ENCODE measurements around the gene PLG. TPM values are rescaled to one million over a fixed set of nuclear protein-coding genes. Genes with fewer than 3 reads are reported as not detected.

PLG gene
- total and polyA plus RNA-seq, 2 experiments from 2014 or later: 0.71 TPM; not detected in 1

DNA sequence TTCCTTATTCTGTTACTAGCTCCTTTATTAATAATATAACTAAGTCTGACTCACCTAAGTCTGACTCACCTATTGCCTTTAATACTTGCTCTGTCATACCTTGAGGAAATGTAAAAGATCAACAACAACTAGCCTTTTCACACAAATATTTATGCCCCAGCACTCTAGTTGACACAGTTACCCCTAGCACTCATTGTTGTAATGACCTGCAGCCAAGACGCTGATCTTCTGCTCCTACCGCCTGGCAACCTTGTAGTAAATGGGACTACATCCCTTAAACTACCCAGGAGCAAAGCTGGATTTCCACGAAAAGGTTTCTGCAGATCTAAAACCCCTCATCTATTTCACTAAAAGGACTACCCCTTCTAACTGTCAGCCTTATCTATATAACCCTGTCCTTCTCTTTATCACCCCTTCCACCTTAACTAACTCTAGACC, 90.0 kb downstream of the PLG start:
- Histone ChIP-seq H3K27me3 (no peaks in the 10 kb centered on the region), H3K4me1 (ENCODE audit: low read depth) (no peaks in the 10 kb centered on the region), H3K36me3 (no peaks in the 10 kb centered on the region), H3K9me3 (ENCODE audit: low read depth) (no peaks in the 10 kb centered on the region), H3K27ac (no peak overlapping the region), H3K4me3 (no peak overlapping the region)
- DNase-seq (ENCODE audit: low read depth in 1 of 2, low spot score in 1 of 2): no peak
- TF ChIP-seq, protein P1, sequence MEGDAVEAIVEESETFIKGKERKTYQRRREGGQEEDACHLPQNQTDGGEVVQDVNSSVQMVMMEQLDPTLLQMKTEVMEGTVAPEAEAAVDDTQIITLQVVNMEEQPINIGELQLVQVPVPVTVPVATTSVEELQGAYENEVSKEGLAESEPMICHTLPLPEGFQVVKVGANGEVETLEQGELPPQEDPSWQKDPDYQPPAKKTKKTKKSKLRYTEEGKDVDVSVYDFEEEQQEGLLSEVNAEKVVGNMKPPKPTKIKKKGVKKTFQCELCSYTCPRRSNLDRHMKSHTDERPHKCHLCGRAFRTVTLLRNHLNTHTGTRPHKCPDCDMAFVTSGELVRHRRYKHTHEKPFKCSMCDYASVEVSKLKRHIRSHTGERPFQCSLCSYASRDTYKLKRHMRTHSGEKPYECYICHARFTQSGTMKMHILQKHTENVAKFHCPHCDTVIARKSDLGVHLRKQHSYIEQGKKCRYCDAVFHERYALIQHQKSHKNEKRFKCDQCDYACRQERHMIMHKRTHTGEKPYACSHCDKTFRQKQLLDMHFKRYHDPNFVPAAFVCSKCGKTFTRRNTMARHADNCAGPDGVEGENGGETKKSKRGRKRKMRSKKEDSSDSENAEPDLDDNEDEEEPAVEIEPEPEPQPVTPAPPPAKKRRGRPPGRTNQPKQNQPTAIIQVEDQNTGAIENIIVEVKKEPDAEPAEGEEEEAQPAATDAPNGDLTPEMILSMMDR (IDR thresholded peaks at IDR 0.05; ENCODE audit: low read depth, low read length): no peak

DNA sequence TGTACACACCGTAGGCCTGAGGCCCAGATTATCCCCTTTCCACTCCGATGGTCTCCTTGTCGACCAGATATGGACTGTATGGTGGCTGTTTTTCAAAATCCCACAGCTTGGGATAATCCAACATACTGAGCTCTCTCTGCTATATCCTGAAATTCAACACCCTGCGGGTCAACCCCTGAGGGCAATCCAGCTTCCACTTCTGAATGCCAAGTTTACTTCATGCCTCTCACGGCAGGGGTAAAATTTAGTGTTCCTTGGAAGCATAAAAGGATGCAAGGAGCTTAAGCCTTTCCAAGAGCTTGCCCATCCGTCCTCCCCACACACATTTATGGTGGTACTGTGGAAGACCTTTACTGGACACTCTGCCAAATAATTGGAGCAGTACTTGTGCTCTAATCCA, 90.7 kb downstream of the PLG start:
- TF ChIP-seq, protein P1 (IDR thresholded peaks at IDR 0.05; ENCODE audit: low read depth, low read length): no peak
- no peak overlapping the region for H3K27ac ChIP-seq
- no peaks in the 10 kb centered on the region for H3K9me3 ChIP-seq (ENCODE audit: low read depth)
- DNase-seq (ENCODE audit: low read depth in 1 of 2, low spot score in 1 of 2): no peak
- no peaks in the 10 kb centered on the region for H3K27me3 ChIP-seq
- H3K4me1 ChIP-seq (ENCODE audit: low read depth): no peaks in the 10 kb centered on the region
- H3K4me3 ChIP-seq: no peak overlapping the region
- H3K36me3 ChIP-seq: no peaks in the 10 kb centered on the region

DNA sequence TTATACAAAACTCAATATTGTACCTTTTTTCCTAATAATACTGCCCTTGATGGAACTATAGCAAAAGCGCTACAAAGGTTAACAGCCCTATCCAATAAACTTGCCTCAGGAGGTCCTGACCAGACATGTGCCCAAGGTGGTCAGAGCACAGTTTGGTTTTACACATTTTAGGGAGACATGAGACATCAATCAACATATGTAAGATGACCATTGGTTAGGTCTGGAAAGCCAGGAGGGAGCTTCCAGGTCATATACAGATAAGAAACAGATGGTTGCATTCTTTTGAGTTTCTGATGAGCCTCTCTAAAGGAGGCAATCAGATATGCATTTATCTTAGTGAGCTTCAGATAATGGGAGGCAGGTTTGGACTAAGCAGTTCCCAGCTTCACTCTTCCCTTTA, 91.6 kb downstream of the PLG start:
- TF ChIP-seq, protein P1 (IDR thresholded peaks at IDR 0.05; ENCODE audit: low read depth, low read length): no peak
- DNase-seq (ENCODE audit: low read depth in 1 of 2, low spot score in 1 of 2): no peak
- no peaks in the 10 kb centered on the region for H3K36me3 ChIP-seq
- H3K4me3 ChIP-seq: no peak overlapping the region
- H3K27ac ChIP-seq: no peak overlapping the region
- no peaks in the 10 kb centered on the region for H3K27me3 ChIP-seq
- H3K9me3 ChIP-seq (ENCODE audit: low read depth): no peaks in the 10 kb centered on the region
- no peaks in the 10 kb centered on the region for H3K4me1 ChIP-seq (ENCODE audit: low read depth)

DNA sequence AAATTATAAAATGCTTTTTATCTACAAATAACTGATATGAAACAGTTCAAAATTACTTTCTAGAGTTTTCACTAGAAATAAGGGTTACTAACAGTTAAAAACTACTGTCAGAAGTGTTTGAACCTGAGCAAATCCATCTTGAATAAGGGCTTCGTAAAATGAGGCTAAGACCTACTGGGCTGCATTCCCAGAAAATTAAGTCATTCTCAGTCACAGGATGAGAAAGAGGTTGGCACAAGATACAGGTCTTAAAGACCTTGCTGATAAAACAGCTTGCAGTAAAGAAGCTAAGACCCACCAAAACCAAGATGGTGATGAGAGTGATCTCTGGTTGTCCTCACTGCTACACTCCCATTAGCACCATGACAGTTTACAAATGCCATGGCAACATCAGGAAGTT, 93.7 kb downstream of the PLG start:
- no peaks in the 10 kb centered on the region for H3K9me3 ChIP-seq (ENCODE audit: low read depth)
- H3K36me3 ChIP-seq: no peaks in the 10 kb centered on the region
- DNase-seq (ENCODE audit: low read depth in 1 of 2, low spot score in 1 of 2): no peak
- H3K27ac ChIP-seq: no peak overlapping the region
- H3K4me3 ChIP-seq: no peak overlapping the region
- no peaks in the 10 kb centered on the region for H3K27me3 ChIP-seq
- TF ChIP-seq, protein P1 (IDR thresholded peaks at IDR 0.05; ENCODE audit: low read depth, low read length): no peak
- no peaks in the 10 kb centered on the region for H3K4me1 ChIP-seq (ENCODE audit: low read depth)

DNA sequence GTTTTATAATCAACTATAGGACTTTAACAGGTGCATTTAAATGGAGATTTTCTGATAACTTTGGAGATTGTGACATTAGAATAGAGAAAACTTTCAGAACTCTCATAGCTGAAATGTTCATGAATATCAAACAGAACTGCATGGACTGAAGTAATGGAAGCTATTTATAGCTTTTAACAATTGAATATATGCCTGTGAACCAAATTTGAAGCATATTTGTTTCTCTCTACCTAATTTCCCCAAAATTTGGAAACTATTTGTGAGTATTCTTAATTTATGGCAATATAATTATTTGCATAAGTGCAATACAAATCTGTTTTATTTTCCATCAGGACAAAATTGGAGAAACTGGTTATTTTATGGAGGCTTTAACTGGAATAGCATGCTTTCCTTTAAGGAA, 96.6 kb downstream of the PLG start:
- TF ChIP-seq, protein P1 (IDR thresholded peaks at IDR 0.05; ENCODE audit: low read depth, low read length): no peak
- DNase-seq (ENCODE audit: low read depth in 1 of 2, low spot score in 1 of 2): no peak
- no peaks in the 10 kb centered on the region for H3K36me3 ChIP-seq
- no peak overlapping the region for H3K4me3 ChIP-seq
- no peaks in the 10 kb centered on the region for H3K27me3 ChIP-seq
- no peak overlapping the region for H3K27ac ChIP-seq
- no peaks in the 10 kb centered on the region for H3K4me1 ChIP-seq (ENCODE audit: low read depth)
- H3K9me3 ChIP-seq (ENCODE audit: low read depth): no peaks in the 10 kb centered on the region
